GM23338 (cell line): ENCODE data around the gene ZBTB46. TPM values are rescaled to one million over a fixed set of nuclear protein-coding genes. Genes with fewer than 3 reads are reported as not detected.

Experiments
- ATAC-seq: fragments of 200-7000 bp; cut with Tn5 transposase; 3 replicates; pipeline ENCODE4 v1.9.1; 2020
- DNase-seq: peaks from one replicate; pipeline ENCODE4 v3.0.0-alpha.2; 2015; ENCODE audit warnings: low spot score
- H2AFZ ChIP-seq: fragments of 200-600 bp; sonication (generic); 2 replicates; pipeline ENCODE4 v1.8.0; 2016; ENCODE audit warnings: antibody characterized with exemption, mild to moderate bottlenecking, moderate library complexity
- H3F3A ChIP-seq: fragments of 200-600 bp; sonication (generic); replicated peaks from 2 replicates; pipeline ENCODE4 v1.8.0; 2017; ENCODE audit warnings: antibody characterized with exemption, mixed run types, low read depth
- H3K27ac ChIP-seq: fragments of 200-600 bp; sonication (generic); 2 replicates; pipeline ENCODE4 v1.6.1; 2016; ENCODE audit warnings: low read depth
- H3K27me3 ChIP-seq: fragments of 200-600 bp; sonication (generic); 2 replicates; pipeline ENCODE4 v1.8.0; 2016; ENCODE audit warnings: mild to moderate bottlenecking, mixed run types, moderate library complexity; ENCODE audit not compliant: insufficient read depth
- H3K36me3 ChIP-seq: fragments of 200-600 bp; sonication (generic); 2 replicates; pipeline ENCODE4 v1.8.0; 2016; ENCODE audit warnings: mild to moderate bottlenecking; ENCODE audit not compliant: insufficient read depth
- H3K4me1 ChIP-seq: fragments of 200-600 bp; sonication (generic); 2 replicates; pipeline ENCODE4 v1.8.0; 2016; ENCODE audit warnings: mild to moderate bottlenecking, moderate library complexity; ENCODE audit not compliant: insufficient read depth
- H3K4me2 ChIP-seq: fragments of 200-600 bp; sonication (generic); 2 replicates; pipeline ENCODE4 v1.7.1; 2017; ENCODE audit warnings: mixed run types
- H3K4me3 ChIP-seq: fragments of 200-600 bp; sonication (generic); 2 replicates; pipeline ENCODE4 v1.6.1; 2016; ENCODE audit warnings: mixed run types
- H3K79me2 ChIP-seq: fragments of 200-600 bp; sonication (generic); replicated peaks from 2 replicates; pipeline ENCODE4 v1.8.0; 2017; ENCODE audit warnings: mild to moderate bottlenecking; ENCODE audit not compliant: insufficient read depth
- H3K9me2 ChIP-seq: fragments of 200-600 bp; sonication (generic); 2 replicates; pipeline ENCODE4 v1.8.0; 2017; ENCODE audit not compliant: insufficient read depth
- H4K20me1 ChIP-seq: fragments of 200-600 bp; sonication (generic); replicated peaks from 2 replicates; pipeline ENCODE4 v1.8.0; 2017; ENCODE audit warnings: mild to moderate bottlenecking; ENCODE audit not compliant: insufficient read depth
- H3K27ac Mint-ChIP-seq: 2 replicates; pipeline ENCODE4 v1.8.0; 2020; ENCODE audit warnings: inconsistent platforms, mild to moderate bottlenecking, moderate library complexity, mixed read lengths
- H3K27me3 Mint-ChIP-seq: 3 replicates; pipeline ENCODE4 v1.8.0; 2022; ENCODE audit warnings: low read depth, mild to moderate bottlenecking, moderate library complexity, mixed read lengths, inconsistent platforms; ENCODE audit not compliant: insufficient read depth, poor library complexity
- H3K36me3 Mint-ChIP-seq: 3 replicates; pipeline ENCODE4 v1.8.0; 2021; ENCODE audit warnings: low read depth, mild to moderate bottlenecking, inconsistent platforms, moderate library complexity, mixed read lengths
- H3K4me1 Mint-ChIP-seq: 3 replicates; pipeline ENCODE4 v1.8.0; 2020; ENCODE audit warnings: mild to moderate bottlenecking, inconsistent platforms, mixed read lengths
- H3K4me3 Mint-ChIP-seq: 3 replicates; pipeline ENCODE4 v1.8.0; 2021; ENCODE audit warnings: moderate library complexity, mild to moderate bottlenecking, inconsistent platforms, mixed read lengths
- H3K9me3 Mint-ChIP-seq: 3 replicates; pipeline ENCODE4 v1.8.0; 2020; ENCODE audit warnings: moderate library complexity, mild to moderate bottlenecking, inconsistent platforms, mixed read lengths
- CREB1 ChIP-seq: fragments of 250-450 bp; sonication (Bioruptor Pico); IDR thresholded peaks from 2 replicates; pipeline ENCODE4 v1.5.0; 2020; ENCODE audit warnings: low read depth, mild to moderate bottlenecking, moderate library complexity
- CTCF ChIP-seq, 2 experiments: fragments of 200-600 bp in 1 of 2; sonication (generic) in 1 of 2; conservative IDR thresholded peaks; 2 replicates each; pipeline versions ENCODE4 v1.5.1 to v1.6.1; 2016 to 2017; ENCODE audit warnings: antibody characterized with exemption in 2 of 2, low read depth in 2 of 2, mild to moderate bottlenecking in 2 of 2, moderate library complexity in 1 of 2
- ETS1 ChIP-seq: IDR thresholded peaks from 2 replicates; pipeline ENCODE4 v1.6.1; 2016; ENCODE audit warnings: antibody characterized with exemption
- EZH2 ChIP-seq: fragments of 200-600 bp; sonication (generic); IDR thresholded peaks from one replicate; pipeline ENCODE4 v1.8.0; 2017; ENCODE audit warnings: antibody characterized with exemption, mild to moderate bottlenecking, low read depth; ENCODE audit not compliant: unreplicated experiment
- JUNB ChIP-seq: IDR thresholded peaks from one replicate; pipeline ENCODE4 v1.6.1; 2016; ENCODE audit warnings: antibody characterized with exemption; ENCODE audit not compliant: unreplicated experiment
- NANOG ChIP-seq: IDR thresholded peaks from 2 replicates; pipeline ENCODE4 v1.6.1; 2016; ENCODE audit warnings: antibody characterized with exemption, borderline replicate concordance
- POLR2AphosphoS5 ChIP-seq: IDR thresholded peaks from 2 replicates; pipeline ENCODE4 v1.6.1; 2016; ENCODE audit warnings: antibody characterized with exemption, low read depth
- REST ChIP-seq: IDR thresholded peaks from one replicate; pipeline ENCODE4 v1.6.1; 2018; ENCODE audit warnings: antibody characterized with exemption; ENCODE audit not compliant: unreplicated experiment
- STAT1 ChIP-seq: IDR thresholded peaks from one replicate; pipeline ENCODE4 v1.6.1; 2016; ENCODE audit warnings: antibody characterized with exemption; ENCODE audit not compliant: unreplicated experiment
- ZNF114 ChIP-seq: fragments of 250-450 bp; sonication (Bioruptor Pico); IDR thresholded peaks from 2 replicates; pipeline ENCODE4 v1.5.0; 2020; ENCODE audit warnings: mild to moderate bottlenecking, moderate library complexity
- polyA plus RNA-seq: library from polyadenylated mRNA; unstranded; fragments of >200 nt; fragmentation: Nextera tagmentation; extraction: Ambion mirVana; gene quantifications from 2 replicates; pipeline ENCODE4 v1.2.1, GENCODE V29; 2016
- total RNA-seq: library from RNA; depleted of rRNA; stranded (reverse); fragments of >200 nt; shearing (Covaris generic); gene quantifications from 2 replicates; pipeline ENCODE4 v1.2.3, GENCODE V29; 2014

The ZBTB46 gene
- total and polyA plus RNA-seq, 2 experiments from 2014 or later, result 3.2 to 26.9 TPM

- DNase-seq (no peak), ATAC-seq (no peak)
- H3K4me3 Mint-ChIP-seq, result no peak overlapping the region; the same call in 2 of the 3 replicates
- 0 out of 2 replicates have a peak overlapping the region, but pooled peaks have one; percentile 19 for H3K27ac ChIP-seq
- H3K4me3 ChIP-seq, result no peak overlapping the region
- H3K79me2 ChIP-seq, result peaks cover 80% of the 10 kb centered on the region
- H3K36me3 Mint-ChIP-seq, result no peaks in the 10 kb centered on the region; the same call in 1 of the 3 replicates
- peaks cover 35% of the 10 kb centered on the region for H3K4me1 Mint-ChIP-seq
- peaks cover 11% of the 10 kb centered on the region for H3K4me1 ChIP-seq
- peaks cover 20% of the 10 kb centered on the region for H3K27me3 ChIP-seq
- peaks cover 33% of the 10 kb centered on the region for H3F3A ChIP-seq
- H3K27me3 Mint-ChIP-seq, result peaks cover 28% of the 10 kb centered on the region
- H3K27ac Mint-ChIP-seq, result no peak overlapping the region
- no peaks in the 10 kb centered on the region for H3K9me3 Mint-ChIP-seq
- H3K36me3 ChIP-seq, result no peaks in the 10 kb centered on the region
- no peak overlapping the region for H3K4me2 ChIP-seq
- H3K9me2 ChIP-seq, result no peaks in the 10 kb centered on the region
- no peak for TF ChIP-seq ETS1
- TF ChIP-seq JUNB, result no peak
- no peak for TF ChIP-seq NANOG
- TF ChIP-seq CREB1, result no peak
- TF ChIP-seq CTCF (conservative IDR thresholded peaks at IDR 0.05; ENCODE audit: low read depth in 2 of 2), result no peak
- no peak for TF ChIP-seq EZH2
- no peak for TF ChIP-seq STAT1
- no peak for TF ChIP-seq POLR2AphosphoS5
- peaks cover 47% of the 10 kb centered on the region for H4K20me1 ChIP-seq
- H2AFZ ChIP-seq, result no peak overlapping the region
Measured at GRCh38 chr20:63825331-63826118, 5.5 kb downstream of the ZBTB46 start.

- H3K36me3 Mint-ChIP-seq, result no peaks in the 10 kb centered on the region; the same call in 2 of the 3 replicates
- Histone ChIP-seq H3K27ac (0 out of 2 replicates have a peak overlapping the region, but pooled peaks have one; percentile 33), H3K4me3 (no peak overlapping the region), H3K9me2 (no peaks in the 10 kb centered on the region), H3K36me3 (no peaks in the 10 kb centered on the region), H3K27me3 (peaks cover 7% of the 10 kb centered on the region), H4K20me1 (peaks cover 35% of the 10 kb centered on the region), H3K4me1 (0 out of 2 replicates have a peak, but pooled peaks cover 1% of the 10 kb centered on the region), H2AFZ (no peak overlapping the region), H3K79me2 (peaks cover 83% of the 10 kb centered on the region), H3F3A (peaks cover 23% of the 10 kb centered on the region), H3K4me2 (no peak overlapping the region)
- peaks cover 20% of the 10 kb centered on the region for H3K27me3 Mint-ChIP-seq
- H3K9me3 Mint-ChIP-seq, result no peaks in the 10 kb centered on the region
- no peak overlapping the region; the same call in 1 of the 2 replicates for H3K27ac Mint-ChIP-seq
- no peak for ATAC-seq
- no peak for DNase-seq
- no peak overlapping the region for H3K4me3 Mint-ChIP-seq
- peaks cover 28% of the 10 kb centered on the region for H3K4me1 Mint-ChIP-seq
- TF ChIP-seq ZNF114 (CRISPR knock-in tag) (no peak), CREB1 (no peak), EZH2 (no peak), REST (no peak)
Measured at GRCh38 chr20:63823691-63824311, 7.3 kb downstream of the ZBTB46 start.
